ENCODE measurements around the gene ATP10A. TPM values are rescaled to one million over a fixed set of nuclear protein-coding genes. Genes with fewer than 3 reads are reported as not detected.

The ATP10A gene
- total RNA-seq, 1 experiment from 2014 or later: 0.02 TPM

GRCh38 chr15:25912035-25912434 is 48.9 kb upstream of the ATP10A start:
- RAD21 ChIA-PET (ENCODE audit: low non-redundant PET in 1 of 2, low total read pairs in 2 of 2, uncharacterized antibody in 2 of 2, unreplicated experiment in 2 of 2): no interaction called here
- no peak for ATAC-seq
- no TSS peak for BruUV-seq (replicated peaks)

GRCh38 chr15:25910832-25911231 is 47.7 kb upstream of the ATP10A start:
- Histone ChIP-seq H3K9me3 (ENCODE audit: control insufficient read depth in 1 of 2, insufficient read depth in 1 of 2, low read depth in 1 of 2, low read length in 2 of 2) (peaks cover 19 to 24% of the 10 kb centered on the region in 2 experiments; a peak in 2 of 4 replicates), H4K20me1 (ENCODE audit: insufficient read depth) (no peaks in the 10 kb centered on the region), H2AFZ (ENCODE audit: low read depth, low read length, poor library complexity, severe bottlenecking) (no peak overlapping the region), H3K9me2 (ENCODE audit: insufficient read depth) (no peaks in the 10 kb centered on the region), H3K27me3 (ENCODE audit: insufficient read depth, low read length) (no peaks in the 10 kb centered on the region), H3K27ac (ENCODE audit: low read depth, low read length) (no peak overlapping the region), H3K9ac (ENCODE audit: low read length) (no peak overlapping the region), H3K4me3 (replicated peaks in 1 of 2; ENCODE audit: low read depth in 1 of 2, low read length in 2 of 2) (no peak overlapping the region), H3K79me2 (ENCODE audit: insufficient read depth, low read length) (no peaks in the 10 kb centered on the region), H3K36me3 (ENCODE audit: control insufficient read depth in 1 of 2, insufficient read depth in 2 of 2, low read length in 2 of 2) (no peaks in the 10 kb centered on the region), H3K4me2 (ENCODE audit: low read length) (no peak overlapping the region), H3K4me1 (ENCODE audit: control insufficient read depth in 1 of 2, insufficient read depth in 2 of 2, low read length in 2 of 2) (no peaks in the 10 kb centered on the region)
- RAD21 ChIA-PET (ENCODE audit: low non-redundant PET in 1 of 2, low total read pairs in 2 of 2, uncharacterized antibody in 2 of 2, unreplicated experiment in 2 of 2): no interaction called here
- intact Hi-C loops (cut with micrococcal nuclease): no loop called here
- DNase-seq (ENCODE audit: low read depth, low spot score): no peak
- TF ChIP-seq ZFX (IDR thresholded peaks at IDR 0.05) (no peak), JUND (IDR thresholded peaks at IDR 0.05) (no peak), EZH2phosphoT487 (IDR thresholded peaks at IDR 0.05; ENCODE audit: borderline replicate concordance) (no peak), POLR2AphosphoS5 (IDR thresholded peaks at IDR 0.05; ENCODE audit: low read depth, low read length) (no peak)
- TF ChIP-seq, protein P1, sequence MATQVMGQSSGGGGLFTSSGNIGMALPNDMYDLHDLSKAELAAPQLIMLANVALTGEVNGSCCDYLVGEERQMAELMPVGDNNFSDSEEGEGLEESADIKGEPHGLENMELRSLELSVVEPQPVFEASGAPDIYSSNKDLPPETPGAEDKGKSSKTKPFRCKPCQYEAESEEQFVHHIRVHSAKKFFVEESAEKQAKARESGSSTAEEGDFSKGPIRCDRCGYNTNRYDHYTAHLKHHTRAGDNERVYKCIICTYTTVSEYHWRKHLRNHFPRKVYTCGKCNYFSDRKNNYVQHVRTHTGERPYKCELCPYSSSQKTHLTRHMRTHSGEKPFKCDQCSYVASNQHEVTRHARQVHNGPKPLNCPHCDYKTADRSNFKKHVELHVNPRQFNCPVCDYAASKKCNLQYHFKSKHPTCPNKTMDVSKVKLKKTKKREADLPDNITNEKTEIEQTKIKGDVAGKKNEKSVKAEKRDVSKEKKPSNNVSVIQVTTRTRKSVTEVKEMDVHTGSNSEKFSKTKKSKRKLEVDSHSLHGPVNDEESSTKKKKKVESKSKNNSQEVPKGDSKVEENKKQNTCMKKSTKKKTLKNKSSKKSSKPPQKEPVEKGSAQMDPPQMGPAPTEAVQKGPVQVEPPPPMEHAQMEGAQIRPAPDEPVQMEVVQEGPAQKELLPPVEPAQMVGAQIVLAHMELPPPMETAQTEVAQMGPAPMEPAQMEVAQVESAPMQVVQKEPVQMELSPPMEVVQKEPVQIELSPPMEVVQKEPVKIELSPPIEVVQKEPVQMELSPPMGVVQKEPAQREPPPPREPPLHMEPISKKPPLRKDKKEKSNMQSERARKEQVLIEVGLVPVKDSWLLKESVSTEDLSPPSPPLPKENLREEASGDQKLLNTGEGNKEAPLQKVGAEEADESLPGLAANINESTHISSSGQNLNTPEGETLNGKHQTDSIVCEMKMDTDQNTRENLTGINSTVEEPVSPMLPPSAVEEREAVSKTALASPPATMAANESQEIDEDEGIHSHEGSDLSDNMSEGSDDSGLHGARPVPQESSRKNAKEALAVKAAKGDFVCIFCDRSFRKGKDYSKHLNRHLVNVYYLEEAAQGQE (IDR thresholded peaks at IDR 0.05; ENCODE audit: low read depth): no peak
- CTCF ChIA-PET: no interaction called here
- no TSS peak for BruUV-seq (replicated peaks)
- POLR2A ChIA-PET: no interaction called here
- ATAC-seq: no peak

More at GRCh38 chr15:25912035-25912434, 48.9 kb upstream of the ATP10A start:
- H3K79me2 ChIP-seq (ENCODE audit: insufficient read depth, low read length): no peaks in the 10 kb centered on the region
- no peaks in the 10 kb centered on the region for H3K27me3 ChIP-seq (ENCODE audit: insufficient read depth, low read length)
- intact Hi-C loops (cut with micrococcal nuclease): no loop called here
- no peak overlapping the region for H3K4me2 ChIP-seq (ENCODE audit: low read length)
- ChIA-PET POLR2A (no interaction called here), CTCF (no interaction called here)
- H3K4me1 ChIP-seq (ENCODE audit: control insufficient read depth in 1 of 2, insufficient read depth in 2 of 2, low read length in 2 of 2): no peaks in the 10 kb centered on the region
- no peaks in the 10 kb centered on the region for H3K9me2 ChIP-seq (ENCODE audit: insufficient read depth)
- H3K9ac ChIP-seq (ENCODE audit: low read length): no peak overlapping the region
- DNase-seq (ENCODE audit: low read depth, low spot score): no peak
- no peaks in the 10 kb centered on the region for H3K36me3 ChIP-seq (ENCODE audit: control insufficient read depth in 1 of 2, insufficient read depth in 2 of 2, low read length in 2 of 2)
- peaks cover 18 to 19% of the 10 kb centered on the region in 2 experiments; a peak in 3 of 4 replicates for H3K9me3 ChIP-seq (ENCODE audit: control insufficient read depth in 1 of 2, insufficient read depth in 1 of 2, low read depth in 1 of 2, low read length in 2 of 2)
- no peak overlapping the region for H3K4me3 ChIP-seq (replicated peaks in 1 of 2; ENCODE audit: low read depth in 1 of 2, low read length in 2 of 2)
- TF ChIP-seq CBX3 (IDR thresholded peaks at IDR 0.05; ENCODE audit: low read depth): no peak
- TF ChIP-seq MAX (IDR thresholded peaks at IDR 0.05): no peak
- TF ChIP-seq EZH2 (IDR thresholded peaks at IDR 0.05): no peak
- no peak for TF ChIP-seq SP1 (IDR thresholded peaks at IDR 0.05; ENCODE audit: low read depth)
- TF ChIP-seq ELF1 (IDR thresholded peaks at IDR 0.05; ENCODE audit: borderline replicate concordance, low read depth): no peak
- TF ChIP-seq YY1 (IDR thresholded peaks at IDR 0.05; ENCODE audit: extremely low read depth, insufficient replicate concordance, low read depth, low read length): no peak
- H4K20me1 ChIP-seq (ENCODE audit: insufficient read depth): no peaks in the 10 kb centered on the region
- H2AFZ ChIP-seq (ENCODE audit: low read depth, low read length, poor library complexity, severe bottlenecking): no peak overlapping the region
- no peak overlapping the region for H3K27ac ChIP-seq (ENCODE audit: low read depth, low read length)
